ENCODE measurements around the gene FUT4.

GRCh38 chr11:94544646-94545263, 1.0 kb downstream of the FUT4 start:
- TF ChIP-seq POLR2A (IDR thresholded peaks at IDR 0.05) (no peak), CTCF (IDR thresholded peaks at IDR 0.05 in 4 of 5, conservative IDR thresholded peaks at IDR 0.05 in 1 of 5) (no peak)

All from gastrocnemius medialis (tissue), 4 donors.